ENCODE measurements around the gene SUMF2.
"Not testable (repeated sequence)": the region's sequence is repeated elsewhere in the genome, so short reads cannot be mapped to it uniquely, and the experiment has no call there.

Gene SUMF2

GRCh38 chr7:56107954-56108258 lies 43.8 kb downstream of the SUMF2 start:
- no peak for DNase-seq

GRCh38 chr7:56110611-56111010 lies 46.5 kb downstream of the SUMF2 start:
- no peak for DNase-seq

- not testable (repeated sequence) for DNase-seq
Observed at GRCh38 chr7:56112244-56112643, 48.2 kb downstream of the SUMF2 start.

- no peak for DNase-seq
Observed at GRCh38 chr7:56115852-56116538, 51.9 kb downstream of the SUMF2 start, which contains the start of gene NUPR2. NUPR2 (minus strand) TSS chr7:56116417; CDS start chr7:56116314, 103 bp downstream.

- DNase-seq = no peak
Observed at GRCh38 chr7:56121440-56121839, 57.4 kb downstream of the SUMF2 start.

GRCh38 chr7:56124981-56125380 lies 60.9 kb downstream of the SUMF2 start:
- no peak for DNase-seq

DNA sequence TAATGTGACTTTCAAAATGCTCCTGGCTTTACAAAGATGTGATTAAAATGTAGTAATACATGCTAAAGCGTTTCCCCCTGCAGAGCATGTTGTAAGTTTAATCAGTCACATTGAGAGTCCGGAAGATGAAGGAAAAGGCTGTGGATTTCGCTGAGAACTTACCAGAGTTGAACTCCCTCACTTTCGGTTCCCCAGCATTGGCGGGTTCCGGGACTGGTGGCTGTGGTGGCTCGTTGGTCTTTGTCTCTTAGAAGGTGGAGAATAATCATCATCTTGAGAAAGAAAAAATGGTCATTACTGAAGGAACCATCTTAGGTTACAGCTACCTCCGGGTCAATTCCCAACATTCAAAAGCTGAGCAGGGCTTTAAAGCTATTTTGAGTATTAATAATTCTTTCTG lies 61.7 kb downstream of the SUMF2 start:
- no peak for DNase-seq

- no peak for DNase-seq
Observed at GRCh38 chr7:56127241-56127975, 63.3 kb downstream of the SUMF2 start.
